ENCODE data around the gene PAPSS1. TPM values are rescaled to one million over a fixed set of nuclear protein-coding genes. Genes with fewer than 3 reads are reported as not detected.

Gene PAPSS1
- total RNA-seq, 1 experiment from 2014 or later, result 83.6 TPM

GRCh38 chr4:107692202-107692601, 27.8 kb downstream of the PAPSS1 start:
- H3K36me3 Mint-ChIP-seq (ENCODE audit: insufficient read depth in 1 of 3, low read depth in 3 of 3), result peaks cover 10 to 26% (median 23%) of the 10 kb centered on the region in 3 experiments
- WGBS (ENCODE audit: extremely low coverage, insufficient read length, low lambda C conversion rate), result no CpG with 5 or more reads among the region's 3 CpGs
- H3K18ac ChIP-seq (ENCODE audit: insufficient read length, low read depth, low read length), result no peak overlapping the region

More at GRCh38 chr4:107692202-107692601, 27.8 kb downstream of the PAPSS1 start:
- Mint-ChIP-seq H3K9me3 (peaks cover 3% of the 10 kb centered on the region in 2 experiments; a peak in 4 of 5 replicates), H3K4me1 (no peaks in the 10 kb centered on the region; a peak in 1 of 4 replicates), H3K27me3 (ENCODE audit: low read depth) (no peaks in the 10 kb centered on the region), H3K27ac (no peak overlapping the region), H3K4me3 (no peak overlapping the region)
- Histone ChIP-seq H3K56ac (ENCODE audit: insufficient read length, low read depth, low read length) (no peak overlapping the region), H3K23ac (ENCODE audit: insufficient read length, low read depth, low read length) (no peak overlapping the region), H2BK15ac (ENCODE audit: low read depth, low read length) (no peak overlapping the region), H4K91ac (ENCODE audit: insufficient read length, low read depth, low read length) (no peak overlapping the region), H3K14ac (ENCODE audit: insufficient read depth, low read length) (no peak overlapping the region), H3K4ac (ENCODE audit: low read depth, low read length) (no peak overlapping the region), H3K4me1 (ENCODE audit: insufficient read depth, low read length) (no peaks in the 10 kb centered on the region; the same call in 1 of the 2 replicates), H3T11ph (ENCODE audit: low read length) (no peak overlapping the region), H4K5ac (ENCODE audit: insufficient read length, low read depth, low read length) (no peak overlapping the region), H2BK120ac (ENCODE audit: low read depth, low read length, poor library complexity, severe bottlenecking) (no peak overlapping the region), H4K8ac (replicated peaks; ENCODE audit: insufficient read length, low read depth, low read length) (no peak overlapping the region), H2AK5ac (ENCODE audit: insufficient read length, low read length) (no peak overlapping the region), H2AFZ (ENCODE audit: low read length) (no peak overlapping the region), H3K79me1 (ENCODE audit: insufficient read depth, low read depth, low read length, poor library complexity, severe bottlenecking) (no peaks in the 10 kb centered on the region), H2BK12ac (ENCODE audit: insufficient read length, low read depth, low read length) (no peak overlapping the region), H3K27me3 (ENCODE audit: insufficient read depth, low read length) (no peaks in the 10 kb centered on the region), H3K9ac (ENCODE audit: extremely low read depth, insufficient read length, low read length) (no peak overlapping the region), H4K20me1 (ENCODE audit: control insufficient read depth, insufficient read depth, insufficient read length) (no peaks in the 10 kb centered on the region), H3K23me2 (ENCODE audit: insufficient read length, low read depth, low read length, poor library complexity, severe bottlenecking) (no peaks in the 10 kb centered on the region), H3K27ac (ENCODE audit: insufficient read length, low read depth, low read length) (no peak overlapping the region), H3K79me2 (ENCODE audit: insufficient read depth, low read length) (no peaks in the 10 kb centered on the region), H3K9me3 (ENCODE audit: control insufficient read depth, low read depth, low read length) (no peaks in the 10 kb centered on the region), H2BK20ac (ENCODE audit: low read depth, low read length, poor library complexity, severe bottlenecking) (no peak overlapping the region), H2BK5ac (ENCODE audit: insufficient read length, low read length) (no peak overlapping the region), H3K4me2 (ENCODE audit: insufficient read depth, insufficient read length, low read length) (no peak overlapping the region)
- no peak for TF ChIP-seq CTCF (conservative IDR thresholded peaks at IDR 0.05)
- no peak for DNase-seq

Measured in H9 (cell line).